Sigmoid colon (tissue), 7 donors: ENCODE results near the gene RHCE. TPM values are rescaled to one million over a fixed set of nuclear protein-coding genes. Genes with fewer than 3 reads are reported as not detected.
"Not testable (repeated sequence)": the region's sequence is repeated elsewhere in the genome, so short reads cannot be mapped to it uniquely, and the experiment has no call there.

Source experiments
- DNase-seq: peaks from one replicate; pipeline ENCODE4 v3.0.0-alpha.2; 2019
- H3K27ac ChIP-seq, 4 donors: fragments of 200-600 bp; sonication (generic); one replicate each; pipeline ENCODE4 v1.5.1; 2016 to 2019; ENCODE audit warnings: mild to moderate bottlenecking in 1 of 4
- H3K27me3 ChIP-seq, 3 donors: fragments of 200-600 bp; sonication (generic); one replicate each; pipeline ENCODE4 v1.5.1; 2019; ENCODE audit warnings: mild to moderate bottlenecking in 1 of 3
- H3K36me3 ChIP-seq, 4 donors: fragments of 200-600 bp; sonication (generic); one replicate each; pipeline ENCODE4 v1.5.1; 2016 to 2019
- H3K4me1 ChIP-seq, 4 donors: fragments of 200-600 bp; sonication (generic); one replicate each; pipeline ENCODE4 v1.5.1; 2017 to 2019
- H3K4me3 ChIP-seq, 4 donors: fragments of 200-600 bp; sonication (generic); one replicate each; pipeline ENCODE4 v1.5.1; 2017 to 2019; ENCODE audit warnings: mild to moderate bottlenecking in 2 of 4, moderate library complexity in 1 of 4
- H3K9me3 ChIP-seq, 4 donors: fragments of 200-600 bp in 3 of 4; sonication (generic) in 3 of 4; one replicate each; pipeline versions ENCODE4 v1.5.1 to v1.6.1; 2013 to 2019
- EP300 ChIP-seq, 4 donors: sonication (generic); formaldehyde crosslinking; IDR thresholded peaks; one replicate each; pipeline ENCODE4 v1.6.1; 2017; ENCODE audit warnings: antibody characterized with exemption in 4 of 4
- POLR2A ChIP-seq, 2 donors: fragments of 450-650 bp; IDR thresholded peaks; one replicate each; pipeline ENCODE4 v1.6.1; 2016; ENCODE audit warnings: antibody characterized with exemption in 2 of 2, mild to moderate bottlenecking in 2 of 2, moderate library complexity in 2 of 2
- POLR2AphosphoS5 ChIP-seq, 4 donors: sonication (generic); formaldehyde crosslinking; IDR thresholded peaks; one replicate each; pipeline ENCODE4 v1.6.1; 2017; ENCODE audit warnings: antibody characterized with exemption in 4 of 4
- WGBS, 2 donors: extraction: QIAGEN DNeasy Blood & Tissue Kit; methylation state at CpG; one replicate each; pipeline ENCODE4 v1.1.7; 2013; 5-methylcytosine and 5-hydroxymethylcytosine counted together
- intact Hi-C: fragments of 100-400 bp; cut with DNase I; formaldehyde crosslinking; loops from one replicate; pipeline ENCODE4 v1.15.1; 2023
- polyA plus RNA-seq, 3 donors: library from polyadenylated mRNA; stranded (reverse); fragments of 200-250 nt; gene quantifications; one replicate each; pipeline ENCODE4 v1.2.3, GENCODE V29; 2013
- total RNA-seq, 4 donors: library from RNA; depleted of rRNA; stranded (reverse); fragments of >200 nt; gene quantifications; one replicate each; pipeline ENCODE4 v1.1.0, GENCODE V29; 2016
- donor health status: healthy with polysubstance abuse.
- donor health status: Bipolar disorder and iron deficiency.
- donor health status: healthy.

Gene RHCE
- total and polyA plus RNA-seq, 7 donors = 0.07 to 0.83 (median 0.36) TPM; not detected in 4

GRCh38 chr1:25338188-25338981 lies 82.2 kb downstream of the RHCE start, which contains the start of gene TMEM50A:
Gene TMEM50A, plus strand, starts transcription at chr1:25338334. Its CDS starts 2,153 bp downstream, at chr1:25340487.
- peak within 1 kb of the TSS; percentile 80 to 96 (median 90) for H3K4me3 ChIP-seq
- no peaks in the 10 kb centered on the region for H3K27me3 ChIP-seq
- H3K36me3 ChIP-seq = peaks cover 0 to 9% (median 0%) of the 10 kb centered on the region in 4 donors
- peak within 1 kb of the TSS; percentile 96 to 99 (median 98) for H3K27ac ChIP-seq
- no peaks in the 10 kb centered on the region for H3K9me3 ChIP-seq
- WGBS, 2 donors = 0 to 1% methylated on average over 71 of the region's 75 CpGs
- TF ChIP-seq POLR2A (IDR thresholded peaks at IDR 0.05) = peak; percentile 61 to 88
- TF ChIP-seq POLR2AphosphoS5 (IDR thresholded peaks at IDR 0.05) = peak; percentile 84 to 96 (median 89)
- TF ChIP-seq EP300 (IDR thresholded peaks at IDR 0.05) = no peak
- DNase-seq = peak; percentile 95
- intact Hi-C loops = loop anchor here (2.0 kb wide), 1 partner anchor 98 kb away; no protein-coding TSS in a partner anchor
- peaks cover 0 to 32% (median 28%) of the 10 kb centered on the region in 4 donors for H3K4me1 ChIP-seq

GRCh38 chr1:25337483-25338187 lies 83.0 kb downstream of the RHCE start:
- Histone ChIP-seq H3K4me3 (peak overlapping the region; percentile 80 to 96 (median 90)), H3K4me1 (peaks cover 0 to 32% (median 27%) of the 10 kb centered on the region in 4 donors), H3K27ac (peak overlapping the region; percentile 96 to 99 (median 98))
- H3K9me3 ChIP-seq, DNase-seq, H3K36me3 ChIP-seq, H3K27me3 ChIP-seq: not testable (repeated sequence)
- intact Hi-C loops = loop anchor here (2.0 kb wide), 1 partner anchor 97 kb away; no protein-coding TSS in a partner anchor
- WGBS, 2 donors = 0 to 1% methylated on average over 21 to 23 of the region's 39 CpGs

GRCh38 chr1:25336922-25337354 lies 83.7 kb downstream of the RHCE start:
- H3K27me3 ChIP-seq, DNase-seq, H3K9me3 ChIP-seq, intact Hi-C loops: not testable (repeated sequence)
- Histone ChIP-seq H3K27ac (peak overlapping the region in 2 of 4 donors; percentile 41 to 42), H3K4me3 (peak overlapping the region; percentile 43 to 96 (median 87)), H3K4me1 (peaks cover 0 to 29% (median 27%) of the 10 kb centered on the region in 4 donors), H3K36me3 (peaks cover 0 to 11% (median 0%) of the 10 kb centered on the region in 4 donors)
- WGBS, 2 donors = 0 to 1% methylated on average over 27 of the region's 29 CpGs

- H3K27ac ChIP-seq, intact Hi-C loops: not testable (repeated sequence)
- WGBS, 2 donors = 54 to 60% methylated on average over 5 of the region's 5 CpGs
Observed at GRCh38 chr1:25329950-25330349, 90.7 kb downstream of the RHCE start.

GRCh38 chr1:25329336-25329735 lies 91.3 kb downstream of the RHCE start:
- H3K27me3 ChIP-seq, H3K4me3 ChIP-seq, H3K27ac ChIP-seq, H3K4me1 ChIP-seq, DNase-seq, intact Hi-C loops, H3K9me3 ChIP-seq: not testable (repeated sequence)
- peaks cover 0 to 11% (median 0%) of the 10 kb centered on the region in 4 donors for H3K36me3 ChIP-seq
- 96% methylated on average over 5 of the region's 5 CpGs for WGBS, 2 donors

More at GRCh38 chr1:25329950-25330349, 90.7 kb downstream of the RHCE start:
- not testable (repeated sequence) for H3K9me3 ChIP-seq, H3K4me1 ChIP-seq, DNase-seq, H3K27me3 ChIP-seq, H3K4me3 ChIP-seq
- peaks cover 0 to 11% (median 0%) of the 10 kb centered on the region in 4 donors for H3K36me3 ChIP-seq

- H3K27me3 ChIP-seq, intact Hi-C loops, H3K27ac ChIP-seq, H3K9me3 ChIP-seq, H3K4me1 ChIP-seq, DNase-seq, H3K4me3 ChIP-seq: not testable (repeated sequence)
- peaks cover 0 to 11% (median 0%) of the 10 kb centered on the region in 4 donors for H3K36me3 ChIP-seq
- WGBS, 2 donors = 75 to 79% methylated on average over 4 of the region's 4 CpGs
Observed at GRCh38 chr1:25328791-25329185, 91.8 kb downstream of the RHCE start.

GRCh38 chr1:25327864-25328790 lies 92.5 kb downstream of the RHCE start:
- H3K4me1 ChIP-seq, intact Hi-C loops, DNase-seq, H3K36me3 ChIP-seq, H3K4me3 ChIP-seq, H3K9me3 ChIP-seq, H3K27ac ChIP-seq, H3K27me3 ChIP-seq: not testable (repeated sequence)
- no CpG with 5 or more reads among the region's 17 CpGs for WGBS, 2 donors

- 89 to 96% methylated on average over 3 of the region's 3 CpGs for WGBS, 2 donors
- H3K9me3 ChIP-seq, H3K36me3 ChIP-seq, intact Hi-C loops, DNase-seq, H3K4me3 ChIP-seq, H3K4me1 ChIP-seq, H3K27ac ChIP-seq, H3K27me3 ChIP-seq: not testable (repeated sequence)
Observed at GRCh38 chr1:25324407-25324806, 96.2 kb downstream of the RHCE start.

- DNase-seq, H3K4me3 ChIP-seq, H3K27ac ChIP-seq, H3K27me3 ChIP-seq, H3K9me3 ChIP-seq, H3K36me3 ChIP-seq, H3K4me1 ChIP-seq, intact Hi-C loops: not testable (repeated sequence)
- WGBS, 2 donors = 94 to 95% methylated on average over 8 of the region's 9 CpGs
Observed at GRCh38 chr1:25322127-25322526, 98.5 kb downstream of the RHCE start.

GRCh38 chr1:25320314-25320938 lies 100.2 kb downstream of the RHCE start:
- intact Hi-C loops, H3K4me3 ChIP-seq, H3K36me3 ChIP-seq, DNase-seq, H3K4me1 ChIP-seq, H3K27me3 ChIP-seq, H3K9me3 ChIP-seq: not testable (repeated sequence)
- 91 to 92% methylated on average over 9 of the region's 9 CpGs for WGBS, 2 donors
- H3K27ac ChIP-seq = peak overlapping the region in 2 of 4 donors; percentile 55 to 61
